H1 (cell line): ENCODE measurements around the gene LRTM2. TPM values are rescaled to one million over a fixed set of nuclear protein-coding genes. Genes with fewer than 3 reads are reported as not detected.

ENCODE experiments used
- CTCF ChIA-PET: fragments of 300-600 bp; sonication (Branson Sonifier 250); formaldehyde crosslinking; loops from one replicate; lab custom pipeline; 2021; ENCODE audit not compliant: partially characterized antibody; lab: Charles Lee
- POLR2A ChIA-PET: fragments of 300-600 bp; sonication (Branson Sonifier 250); formaldehyde crosslinking; loops from one replicate; lab custom pipeline; 2021; ENCODE audit warnings: inconsistent platforms; ENCODE audit not compliant: partially characterized antibody; lab: Charles Lee
- DNase-seq, 2 experiments: peaks; one replicate each; pipeline versions ENCODE4 v3.0.0 to v3.0.0-alpha.2; 2010 to 2022; ENCODE audit warnings: low spot score in 2 of 2, low read depth in 1 of 2, mixed read lengths in 1 of 2
- FAIRE-seq: peaks from 2 replicates; lab custom pipeline; 2011; peaks lifted over from hg19 to GRCh38; lab: Jason Lieb, UNC
- H2AFZ ChIP-seq: 2 replicates; pipeline ENCODE4 v1.8.1; 2012; ENCODE audit warnings: low read length, inconsistent platforms
- H2AK5ac ChIP-seq: 2 replicates; pipeline ENCODE4 v1.6.1; 2013; ENCODE audit warnings: low read depth, low read length
- H2BK120ac ChIP-seq: replicated peaks from 2 replicates; pipeline ENCODE3; 2013; ENCODE audit warnings: low read depth, low read length, inconsistent platforms
- H2BK12ac ChIP-seq: 2 replicates; pipeline ENCODE4 v1.6.1; 2013; ENCODE audit warnings: low read depth, low read length
- H2BK15ac ChIP-seq: 2 replicates; pipeline ENCODE4 v1.6.1; 2013; ENCODE audit warnings: low read length
- H2BK20ac ChIP-seq: 2 replicates; pipeline ENCODE4 v1.6.1; 2013; ENCODE audit warnings: low read length
- H2BK5ac ChIP-seq: 2 replicates; pipeline ENCODE4 v1.6.1; 2013; ENCODE audit warnings: low read depth, low read length
- H3K14ac ChIP-seq: 2 replicates; pipeline ENCODE4 v1.6.1; 2013; ENCODE audit warnings: inconsistent platforms; ENCODE audit not compliant: insufficient read length
- H3K18ac ChIP-seq: 2 replicates; pipeline ENCODE4 v1.6.1; 2013; ENCODE audit warnings: low read length; ENCODE audit errors: extremely low read depth
- H3K23ac ChIP-seq: 2 replicates; pipeline ENCODE4 v1.6.1; 2013; ENCODE audit warnings: inconsistent platforms; ENCODE audit not compliant: insufficient read length
- H3K23me2 ChIP-seq: 2 replicates; pipeline ENCODE4 v1.6.1; 2013; ENCODE audit warnings: low read depth, low read length
- H3K27ac ChIP-seq: 2 replicates; pipeline ENCODE4 v1.6.1; 2011; ENCODE audit warnings: low read depth, low read length, inconsistent platforms
- H3K27me3 ChIP-seq, 4 experiments: replicated peaks in 1 of 4; 1 replicate in 1 of 4; 2 replicates in 3 of 4; pipeline versions ENCODE4 v1.6.1 to v1.8.1; 2011 to 2013; ENCODE audit warnings: low read length in 3 of 4, mild to moderate bottlenecking in 3 of 4, inconsistent platforms in 2 of 4, mixed read lengths in 2 of 4, moderate library complexity in 1 of 4; ENCODE audit not compliant: control insufficient read depth in 3 of 4, insufficient read depth in 3 of 4; ENCODE audit errors: extremely low read depth in 1 of 4
- H3K36me3 ChIP-seq, 4 experiments: 2 replicates each; pipeline versions ENCODE4 v1.6.1 to v1.8.1; 2011 to 2013; ENCODE audit warnings: mild to moderate bottlenecking in 4 of 4, low read length in 3 of 4, moderate library complexity in 2 of 4, control low read depth in 1 of 4, inconsistent platforms in 1 of 4; ENCODE audit not compliant: insufficient read depth in 4 of 4, control insufficient read depth in 2 of 4
- H3K4ac ChIP-seq: replicated peaks from 2 replicates; pipeline ENCODE3; 2013; ENCODE audit warnings: low read length, low read depth, mixed read lengths, inconsistent platforms; ENCODE audit not compliant: insufficient read length
- H3K4me1 ChIP-seq, 4 experiments: replicated peaks in 1 of 4; 1 replicate in 1 of 4; 2 replicates in 3 of 4; pipeline versions ENCODE4 v1.6.1 to v1.8.1; 2011 to 2013; ENCODE audit warnings: low read length in 3 of 4, inconsistent platforms in 2 of 4, mixed read lengths in 1 of 4; ENCODE audit not compliant: insufficient read depth in 4 of 4, control insufficient read depth in 3 of 4
- H3K4me2 ChIP-seq, 2 experiments: 2 replicates each; pipeline versions ENCODE4 v1.6.1 to v1.8.1; 2011 to 2013; ENCODE audit warnings: low read depth in 2 of 2, low read length in 2 of 2, control low read depth in 1 of 2, inconsistent platforms in 1 of 2, mild to moderate bottlenecking in 1 of 2; ENCODE audit not compliant: insufficient read depth in 1 of 2
- H3K4me3 ChIP-seq, 4 experiments: fragments of 200-600, 300-600 bp in 1 of 4; sonication (generic), shearing (Covaris generic), sonication (Bioruptor Twin) in 1 of 4; 2 replicates each; pipeline versions ENCODE4 v1.5.1 to v1.8.1; 2011 to 2016; ENCODE audit warnings: low read length in 4 of 4, low read depth in 3 of 4, control low read depth in 2 of 4, inconsistent platforms in 2 of 4, mild to moderate bottlenecking in 2 of 4, mixed read lengths in 1 of 4, moderate library complexity in 1 of 4; ENCODE audit not compliant: insufficient read depth in 2 of 4; ENCODE audit errors: extremely low read depth in 1 of 4
- H3K56ac ChIP-seq: replicated peaks from 2 replicates; pipeline ENCODE3; 2013; ENCODE audit warnings: low read depth, mild to moderate bottlenecking, mixed read lengths, low read length, inconsistent platforms; ENCODE audit not compliant: insufficient read length
- H3K79me1 ChIP-seq: 2 replicates; pipeline ENCODE4 v1.6.1; 2013; ENCODE audit warnings: low read depth, low read length, control low read depth
- H3K79me2 ChIP-seq, 2 experiments: 2 replicates each; pipeline versions ENCODE4 v1.6.1 to v1.8.1; 2012 to 2013; ENCODE audit warnings: low read length in 2 of 2, mild to moderate bottlenecking in 2 of 2, inconsistent platforms in 1 of 2; ENCODE audit not compliant: insufficient read depth in 2 of 2, control insufficient read depth in 1 of 2
- H3K9ac ChIP-seq, 4 experiments: replicated peaks in 1 of 4; 1 replicate in 1 of 4; 2 replicates in 3 of 4; pipeline versions ENCODE4 v1.6.1 to v1.8.1; 2011 to 2013; ENCODE audit warnings: low read depth in 3 of 4, low read length in 3 of 4, control low read depth in 2 of 4, mild to moderate bottlenecking in 2 of 4, moderate library complexity in 2 of 4, inconsistent platforms in 1 of 4; ENCODE audit errors: extremely low read depth in 1 of 4
- H3K9me3 ChIP-seq, 2 experiments: 2 replicates each; pipeline versions ENCODE4 v1.6.1 to v1.8.1; 2012 to 2013; ENCODE audit warnings: mild to moderate bottlenecking in 2 of 2, moderate library complexity in 2 of 2, control low read depth in 1 of 2, inconsistent platforms in 1 of 2, low read depth in 1 of 2, low read length in 1 of 2, mixed read lengths in 1 of 2; ENCODE audit not compliant: insufficient read depth in 2 of 2
- H4K20me1 ChIP-seq, 2 experiments: replicated peaks in 1 of 2; 2 replicates each; pipeline versions ENCODE3 to v1.8.1; 2011 to 2013; ENCODE audit warnings: inconsistent platforms in 2 of 2, low read length in 2 of 2, mild to moderate bottlenecking in 1 of 2; ENCODE audit not compliant: insufficient read depth in 2 of 2, control insufficient read depth in 1 of 2
- H4K5ac ChIP-seq: 2 replicates; pipeline ENCODE4 v1.6.1; 2013; ENCODE audit warnings: low read length, low read depth, mixed read lengths, inconsistent platforms; ENCODE audit not compliant: insufficient read length
- H4K8ac ChIP-seq: 2 replicates; pipeline ENCODE4 v1.8.0; 2013; ENCODE audit warnings: mild to moderate bottlenecking, moderate library complexity, low read length, inconsistent platforms; ENCODE audit not compliant: insufficient read depth; ENCODE audit errors: extremely low read depth
- H4K91ac ChIP-seq: replicated peaks from 2 replicates; pipeline ENCODE3; 2013; ENCODE audit warnings: low read length, mixed read lengths, inconsistent platforms; ENCODE audit not compliant: insufficient read length
- BCL11A ChIP-seq, 2 experiments: IDR thresholded peaks; one replicate each; pipeline ENCODE4 v1.6.1; 2011; ENCODE audit warnings: low read depth in 2 of 2, low read length in 2 of 2, mild to moderate bottlenecking in 2 of 2
- BRCA1 ChIP-seq: IDR thresholded peaks from 2 replicates; pipeline ENCODE4 v1.6.1; 2012; ENCODE audit warnings: low read depth, low read length, improper control_type of control experiment
- CHD1 ChIP-seq: IDR thresholded peaks from 2 replicates; pipeline ENCODE4 v1.6.1; 2012; ENCODE audit warnings: low read depth, low read length, improper control_type of control experiment
- EP300 ChIP-seq, 2 experiments: IDR thresholded peaks; 1 replicate in 1 of 2; 2 replicates in 1 of 2; pipeline ENCODE4 v1.6.1; 2011 to 2012; ENCODE audit warnings: low read depth in 2 of 2, low read length in 2 of 2, mild to moderate bottlenecking in 2 of 2, borderline replicate concordance in 1 of 2, inconsistent platforms in 1 of 2, moderate library complexity in 1 of 2
- KDM4A ChIP-seq: IDR thresholded peaks from one replicate; pipeline ENCODE4 v1.7.1; 2012; ENCODE audit warnings: low read depth, mild to moderate bottlenecking, moderate library complexity, low read length, inconsistent platforms; ENCODE audit not compliant: severe bottlenecking
- MAX ChIP-seq: IDR thresholded peaks from 2 replicates; pipeline ENCODE4 v1.6.1; 2012; ENCODE audit warnings: inconsistent platforms
- NANOG ChIP-seq: IDR thresholded peaks from 2 replicates; pipeline ENCODE4 v1.6.1; 2011; ENCODE audit warnings: low read length, low read depth, mild to moderate bottlenecking, inconsistent platforms; ENCODE audit not compliant: insufficient read depth, poor library complexity, severe bottlenecking
- RXRA ChIP-seq: IDR thresholded peaks from 2 replicates; pipeline ENCODE4 v1.6.1; 2011; ENCODE audit warnings: low read depth, mild to moderate bottlenecking, low read length, moderate library complexity; ENCODE audit not compliant: insufficient read depth
- SRF ChIP-seq: IDR thresholded peaks from 2 replicates; pipeline ENCODE4 v1.6.1; 2011; ENCODE audit warnings: mild to moderate bottlenecking, low read depth, low read length, moderate library complexity
- TBP ChIP-seq: IDR thresholded peaks from 2 replicates; pipeline ENCODE4 v1.6.1; 2011; ENCODE audit warnings: low read depth, low read length, improper control_type of control experiment
- TCF12 ChIP-seq: IDR thresholded peaks from 2 replicates; pipeline ENCODE4 v1.6.1; 2011; ENCODE audit warnings: low read depth, mild to moderate bottlenecking, low read length
- ZNF274 ChIP-seq: IDR thresholded peaks from 2 replicates; pipeline ENCODE4 v1.7.0; 2012; ENCODE audit warnings: low read length, borderline replicate concordance; ENCODE audit errors: extremely low read depth
- WGBS, 2 experiments: shearing (Covaris generic) in 1 of 2; methylation state at CpG; one replicate each; pipeline versions ENCODE4 v1.1.6 to v1.1.7; 2013 to 2015; ENCODE audit warnings: low lambda C conversion rate in 2 of 2, mixed read lengths in 2 of 2, inconsistent platforms in 1 of 2, low coverage in 1 of 2, missing lambda C conversion rate in 1 of 2; ENCODE audit not compliant: insufficient replicate concordance in 2 of 2, insufficient coverage in 1 of 2, insufficient read length in 1 of 2; ENCODE audit errors: extremely low coverage in 1 of 2, missing lambda C conversion rate in 1 of 2; 5-methylcytosine and 5-hydroxymethylcytosine counted together
- polyA plus RNA-seq, 7 experiments: library from polyadenylated mRNA; depleted of rRNA in 3 of 7; stranded (reverse) in 5 of 7; unstranded in 2 of 7; fragments of >200 nt in 5 of 7; fragments of 200-250 nt in 2 of 7; gene quantifications; 1 replicate in 5 of 7; 2 replicates in 1 of 7; 4 replicates in 1 of 7; pipeline versions ENCODE4 v1.2.1 to v1.2.3, GENCODE V29; 2011 to 2013; ENCODE audit warnings: missing spikeins in 2 of 7, mixed read lengths in 2 of 7
- total RNA-seq: library from RNA; stranded (reverse); fragmentation: NEBNext Ultra II Directional; extraction: Animal tissue kit (Norgen Biotek cat#: 25700); gene quantifications from 2 replicates; pipeline ENCODE4 v1.2.1, GENCODE V29; 2021

Gene LRTM2
- total and polyA plus RNA-seq, 2 of the 8 experiments (the other 6 are each of a cell fraction or from before 2014, with no cell fraction given), result 0.06 TPM; not detected in 1

- Histone ChIP-seq H3K9ac (no peak overlapping the region), H3K9me3 (no peaks in the 10 kb centered on the region), H2BK120ac (no peak overlapping the region), H3K4ac (no peak overlapping the region), H2AK5ac (no peak overlapping the region), H3K14ac (no peak overlapping the region), H3K56ac (no peak overlapping the region), H3K23ac (no peak overlapping the region), H4K8ac (0 out of 2 replicates have a peak overlapping the region, but pooled peaks have one; percentile 72), H3K36me3 (no peaks in the 10 kb centered on the region), H3K27ac (no peak overlapping the region), H3K18ac (no peak overlapping the region), H4K91ac (no peak overlapping the region), H3K27me3 (no peaks in the 10 kb centered on the region), H4K20me1 (no peaks in the 10 kb centered on the region), H2BK12ac (no peak overlapping the region), H2BK20ac (no peak overlapping the region), H3K4me2 (no peak overlapping the region), H3K79me1 (no peaks in the 10 kb centered on the region), H2BK15ac (no peak overlapping the region), H3K4me1 (peaks cover 0 to 10% (median under 1%) of the 10 kb centered on the region in 4 experiments; a peak in 3 of 7 replicates), H4K5ac (no peak overlapping the region), H3K4me3 (no peak overlapping the region), H2BK5ac (no peak overlapping the region), H2AFZ (no peak overlapping the region), H3K23me2 (no peaks in the 10 kb centered on the region), H3K79me2 (no peaks in the 10 kb centered on the region)
- POLR2A ChIA-PET, result no interaction called here
- CTCF ChIA-PET, result interaction anchor here (1.2 to 3.0 kb wide), 7 partner anchors 25 to 558 kb away, joined by 3 to 16 read pairs (median 7); no protein-coding TSS in a partner anchor
- DNase-seq (no peak), FAIRE-seq (no peak)
- WGBS, 2 experiments, result 87% methylated on average over 11 of the region's 12 CpGs; no CpG with 5 or more reads in 1 of the 2 experiments
- TF ChIP-seq ZNF274 (no peak), NANOG (no peak), EP300 (IDR thresholded peaks at IDR 0.05; ENCODE audit: borderline replicate concordance in 1 of 2, low read depth in 2 of 2, low read length in 2 of 2) (no peak), BRCA1 (no peak), MAX (no peak), TCF12 (no peak), CHD1 (no peak), TBP (no peak), SRF (no peak), RXRA (no peak), BCL11A (IDR thresholded peaks at IDR 0.05; ENCODE audit: low read depth in 2 of 2, low read length in 2 of 2) (no peak), KDM4A (no peak)
Observed at GRCh38 chr12:1837541-1838204, 17.3 kb downstream of the LRTM2 start.
